NCI-H187 treated with DMSO at 0.1 percent for 48 hours (cell line): ENCODE measurements around the gene CLSTN3.
"Not testable (repeated sequence)": the region's sequence is repeated elsewhere in the genome, so short reads cannot be mapped to it uniquely, and the experiment has no call there.

ENCODE experiments used
- DNase-seq: peaks from one replicate; lab custom pipeline; 2025; lab: John Stamatoyannopoulos, UW

CLSTN3 gene

DNA sequence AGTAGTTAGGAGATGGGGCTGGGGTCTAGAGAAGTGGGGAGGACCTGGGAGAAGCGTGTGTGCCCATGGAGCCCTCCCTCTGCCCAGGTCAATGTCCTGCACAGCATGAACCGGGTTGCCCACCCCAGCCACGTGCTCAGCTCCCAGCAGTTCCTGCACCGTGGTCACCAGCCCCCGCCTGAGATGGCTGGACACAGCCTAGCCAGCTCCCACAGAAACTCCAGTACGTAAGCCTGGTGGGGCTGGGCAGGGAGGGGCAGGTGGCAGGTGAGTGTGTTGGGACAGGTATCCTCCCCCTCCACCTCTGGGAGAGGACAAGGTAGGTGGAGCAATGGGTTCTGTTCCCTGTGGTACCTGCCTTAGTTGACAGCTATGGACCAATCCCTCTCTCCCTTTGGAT is 20.7 kb downstream of the CLSTN3 start:
- no peak for DNase-seq

DNA sequence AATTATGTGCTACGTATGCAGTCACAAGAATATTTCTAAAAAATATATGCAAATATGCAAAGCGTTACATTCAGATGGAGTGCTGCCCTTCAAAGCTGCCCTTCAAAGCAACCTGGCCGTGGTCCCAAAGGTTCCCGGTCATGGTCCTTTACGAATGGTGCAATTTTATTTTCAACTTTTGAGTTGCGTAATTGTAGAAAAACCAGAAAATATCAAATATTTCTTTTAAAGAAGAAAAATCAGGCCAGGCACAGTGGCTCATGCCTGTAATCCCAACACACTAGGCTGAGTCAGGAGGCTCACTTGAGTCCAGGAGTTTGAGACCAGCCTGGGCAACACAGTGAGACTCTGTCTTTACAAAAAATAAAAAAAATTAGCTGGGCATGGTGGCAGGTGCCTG is 21.4 kb downstream of the CLSTN3 start:
- no peak for DNase-seq

DNA sequence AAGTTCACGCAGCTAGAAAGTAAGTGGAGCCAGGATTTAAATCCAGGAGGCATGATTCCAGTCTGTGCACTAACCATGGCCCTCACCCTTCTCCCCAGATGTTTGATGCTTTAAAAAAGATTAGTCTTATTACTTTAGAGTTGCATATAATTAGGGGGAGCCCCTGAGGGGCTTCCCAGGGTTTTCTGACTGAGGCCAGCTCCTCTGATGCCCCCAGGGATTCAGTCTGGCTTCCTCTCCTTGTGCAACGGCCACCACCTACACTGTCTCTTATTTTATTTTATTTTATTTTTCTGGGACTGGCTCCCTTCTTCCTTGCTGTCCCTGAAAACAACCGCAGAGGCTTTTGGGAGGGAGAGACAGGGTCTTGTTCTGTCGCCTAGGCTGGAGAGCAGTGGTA is 22.6 kb downstream of the CLSTN3 start:
- no peak for DNase-seq

DNA sequence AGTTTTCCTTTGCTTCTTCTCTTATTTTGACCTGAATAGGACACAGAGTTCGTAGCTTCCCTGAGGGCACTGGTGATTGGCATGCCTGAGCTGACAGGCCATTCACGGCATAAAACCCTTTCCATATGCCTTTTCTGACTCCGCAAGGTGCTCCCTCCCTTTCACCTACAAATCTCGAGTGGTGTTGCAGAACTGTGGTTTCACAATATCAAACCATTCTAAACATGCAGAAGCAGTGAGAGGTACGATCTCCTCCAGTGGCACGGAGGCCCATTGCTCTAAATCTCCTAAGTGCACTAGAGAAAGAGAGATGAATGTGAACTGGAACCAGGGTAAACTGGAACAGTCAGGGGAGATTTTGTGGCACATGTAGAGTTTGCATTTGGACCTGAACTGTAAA is 23.9 kb downstream of the CLSTN3 start:
- peak; percentile 17 for DNase-seq

DNA sequence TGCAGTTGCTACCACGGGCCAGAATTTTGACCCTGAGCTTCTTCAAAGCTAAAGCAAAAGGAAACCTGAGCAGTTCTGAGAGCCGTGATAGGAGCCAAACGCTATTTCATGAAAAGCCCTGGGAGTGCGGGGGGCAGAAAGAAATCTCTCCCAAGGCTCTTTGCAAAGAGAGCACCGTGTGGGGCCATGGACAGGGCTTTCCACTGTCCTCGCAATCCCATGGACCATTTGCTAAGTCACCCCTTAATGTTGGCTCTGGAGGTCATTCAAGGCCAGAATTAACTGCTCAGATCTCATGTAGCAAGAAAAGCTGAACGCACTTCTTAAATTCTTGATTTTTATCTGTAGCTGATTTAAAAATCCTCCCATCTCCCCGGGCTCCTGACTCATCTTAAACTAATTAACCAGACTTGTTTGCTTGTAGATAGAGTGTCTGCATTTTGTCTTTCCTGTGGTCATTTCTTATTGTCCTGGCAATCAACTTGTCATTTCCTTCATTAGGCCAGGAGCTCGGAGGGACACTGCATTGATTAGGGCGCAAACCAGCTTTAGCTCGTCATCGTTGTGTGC is 24.8 kb downstream of the CLSTN3 start:
- DNase-seq, result no peak

DNA sequence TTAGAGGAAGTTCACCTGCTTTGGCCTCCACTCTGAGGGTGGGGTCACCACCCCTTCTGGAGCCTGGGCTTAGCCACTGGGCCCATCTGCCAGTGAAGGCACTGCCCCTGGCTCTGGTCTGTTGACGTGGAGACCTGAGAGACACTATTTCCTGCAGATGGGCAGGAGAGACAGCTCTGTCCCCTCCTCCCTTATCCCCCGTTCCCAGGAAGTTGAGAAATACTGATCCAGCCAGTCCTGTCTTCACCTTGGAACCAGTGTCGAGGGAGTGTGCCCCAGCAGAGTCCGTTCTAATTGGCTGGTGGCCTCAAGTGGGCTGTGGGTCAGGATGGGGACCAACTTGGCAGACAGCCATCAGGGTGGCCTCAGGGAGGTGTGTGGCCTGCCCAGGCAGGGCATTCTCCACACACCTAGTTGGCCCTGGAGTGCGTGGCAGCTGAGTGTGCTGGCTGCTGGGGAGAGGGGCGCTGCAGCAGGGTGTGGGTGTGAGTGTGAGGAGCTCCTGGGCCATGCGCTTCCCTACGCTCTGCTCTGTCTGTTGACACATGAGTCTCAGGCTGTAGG is 25.4 kb downstream of the CLSTN3 start:
- peak; percentile 56 for DNase-seq

DNA sequence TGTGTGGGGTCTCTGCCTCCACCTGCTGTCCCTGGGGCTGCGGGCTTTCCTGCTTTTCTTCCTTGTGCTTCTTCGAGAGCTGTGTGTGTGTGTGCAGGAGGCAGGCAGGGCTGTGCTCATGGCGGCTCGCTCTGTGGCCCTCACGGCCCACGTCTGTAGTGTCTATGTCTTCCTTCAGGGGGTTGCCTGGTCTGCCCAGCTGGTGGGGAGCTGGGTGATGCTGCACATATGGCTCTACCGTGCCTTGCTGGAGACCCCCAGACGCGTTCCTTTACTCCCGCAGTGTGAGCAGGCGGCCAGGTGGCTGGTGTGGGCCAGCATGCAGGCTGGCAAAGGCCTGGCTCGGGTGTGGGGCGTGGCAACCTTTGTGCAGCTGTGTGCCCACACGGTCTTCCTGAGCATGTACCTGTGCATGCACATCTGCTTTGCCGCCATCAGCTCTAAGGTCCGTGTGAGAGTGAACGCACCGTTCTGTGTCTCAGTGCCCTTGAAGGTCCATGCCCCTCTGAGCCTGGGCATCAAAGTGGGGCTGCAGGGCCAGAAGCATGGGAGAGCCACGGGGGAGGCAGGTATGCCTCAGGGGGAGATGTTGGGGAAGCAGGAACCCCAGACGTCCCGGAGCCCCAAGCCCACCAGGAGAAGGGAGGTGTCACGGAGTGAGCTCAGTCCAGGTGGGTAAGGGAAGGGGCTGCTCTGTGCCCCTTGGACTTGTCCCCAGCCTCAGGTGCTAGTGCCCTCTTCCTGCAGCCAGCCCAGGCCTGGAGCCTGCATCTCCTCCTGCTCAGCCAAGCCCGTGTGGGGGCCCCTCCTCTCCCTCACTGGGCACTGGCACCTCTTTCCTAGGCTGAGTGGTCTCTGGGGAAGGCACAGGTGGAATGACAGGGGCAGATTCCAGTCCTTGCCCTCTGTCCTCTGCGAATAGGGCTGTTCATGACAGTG is 26.4 kb downstream of the CLSTN3 start:
- no peak for DNase-seq

DNA sequence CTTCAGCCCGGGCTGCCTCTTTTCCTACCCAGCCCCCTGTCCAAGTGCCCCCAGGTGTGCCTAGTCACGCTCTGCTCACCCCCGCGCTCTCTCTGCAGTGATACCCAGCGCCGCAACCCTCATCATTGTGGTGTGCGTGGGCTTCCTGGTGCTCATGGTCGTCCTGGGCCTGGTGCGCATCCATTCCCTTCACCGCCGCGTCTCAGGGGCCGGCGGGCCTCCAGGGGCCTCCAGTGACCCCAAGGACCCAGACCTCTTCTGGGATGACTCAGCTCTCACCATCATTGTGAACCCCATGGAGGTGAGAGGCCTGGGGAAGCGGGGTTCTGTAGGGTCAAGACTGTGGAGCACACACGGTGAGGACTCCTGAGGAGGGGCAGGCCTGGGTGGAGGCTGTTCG is 27.2 kb downstream of the CLSTN3 start:
- DNase-seq, result no peak

DNA sequence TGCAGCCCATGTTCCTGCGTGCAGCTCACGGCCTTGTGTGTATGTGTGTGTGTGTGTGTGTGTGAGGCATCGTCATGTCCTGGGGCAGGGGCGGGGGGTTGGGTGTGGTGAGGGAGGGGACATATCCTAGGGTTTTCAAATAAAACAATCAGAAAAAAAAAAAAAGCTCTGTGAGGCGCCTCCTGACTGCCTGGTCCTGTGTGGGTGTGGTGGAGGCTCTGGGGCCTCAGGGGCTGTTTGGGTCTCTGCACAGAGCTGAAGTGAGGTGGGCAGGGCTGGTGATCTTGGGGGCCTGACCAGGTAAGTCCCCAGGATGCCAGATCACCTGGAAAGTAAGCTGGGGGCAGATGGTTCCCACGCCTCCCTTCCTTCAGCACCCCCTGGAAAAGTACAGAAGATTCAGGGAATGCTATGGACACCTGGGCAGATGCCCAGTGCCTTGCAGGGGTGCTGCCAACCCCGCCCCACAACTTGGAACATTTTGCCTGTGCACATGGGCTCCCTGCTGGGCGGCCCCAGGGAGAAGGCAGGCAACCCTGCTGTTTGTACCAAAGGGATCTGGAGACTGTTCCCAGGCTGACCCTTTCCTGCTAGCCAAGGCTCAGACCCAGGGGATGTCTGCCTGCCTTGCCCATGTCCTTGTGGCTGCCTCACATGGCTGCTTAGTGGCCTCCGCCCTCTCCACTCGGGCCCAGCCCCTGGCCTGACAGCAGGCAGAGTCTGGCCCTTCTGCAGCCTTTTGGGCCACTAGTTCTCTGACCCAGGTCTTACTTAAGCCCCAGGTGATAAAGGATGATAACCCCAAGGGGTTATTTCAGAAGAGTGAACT is 28.8 kb downstream of the CLSTN3 start:
- no peak for DNase-seq

DNA sequence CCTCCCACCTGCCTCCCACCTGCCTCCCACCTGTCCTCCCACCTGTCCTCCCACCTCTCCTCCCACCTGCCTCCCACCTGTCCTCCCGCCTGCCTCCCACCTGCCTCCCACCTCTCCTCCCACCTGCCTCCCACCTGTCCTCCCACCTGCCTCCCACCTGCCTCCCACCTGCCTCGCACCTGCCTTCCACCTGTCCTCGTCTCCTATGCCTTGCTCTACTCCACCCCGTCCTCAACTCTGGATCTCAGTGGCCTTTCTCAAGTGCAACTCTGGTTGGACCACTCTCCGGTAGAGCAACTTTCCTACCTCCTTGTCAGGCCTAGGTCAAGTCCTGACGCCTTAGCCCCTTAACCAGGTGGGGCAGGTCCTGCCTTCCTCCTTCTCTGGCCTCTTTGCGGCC is 30.0 kb downstream of the CLSTN3 start:
- DNase-seq, result no peak

DNA sequence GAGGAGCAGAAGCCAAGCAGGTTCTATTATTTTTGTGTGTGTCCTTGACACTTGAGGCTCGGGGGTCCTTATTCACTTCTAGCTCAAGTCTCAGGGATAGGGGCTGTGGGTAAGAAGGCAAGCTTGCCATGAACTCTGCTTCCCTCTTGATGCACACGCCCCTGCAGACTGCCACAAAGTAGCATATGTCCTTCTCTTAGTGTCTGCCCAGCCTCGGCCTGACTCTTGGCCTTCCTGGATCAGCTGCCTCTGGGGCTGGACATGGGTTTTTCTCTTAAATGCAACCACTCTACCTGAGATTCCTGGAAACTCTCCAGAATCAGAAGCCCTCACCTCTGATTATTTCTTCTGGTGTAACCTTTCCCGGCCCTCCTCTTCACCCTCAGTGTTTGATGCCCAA is 31.2 kb downstream of the CLSTN3 start:
- no peak for DNase-seq

DNA sequence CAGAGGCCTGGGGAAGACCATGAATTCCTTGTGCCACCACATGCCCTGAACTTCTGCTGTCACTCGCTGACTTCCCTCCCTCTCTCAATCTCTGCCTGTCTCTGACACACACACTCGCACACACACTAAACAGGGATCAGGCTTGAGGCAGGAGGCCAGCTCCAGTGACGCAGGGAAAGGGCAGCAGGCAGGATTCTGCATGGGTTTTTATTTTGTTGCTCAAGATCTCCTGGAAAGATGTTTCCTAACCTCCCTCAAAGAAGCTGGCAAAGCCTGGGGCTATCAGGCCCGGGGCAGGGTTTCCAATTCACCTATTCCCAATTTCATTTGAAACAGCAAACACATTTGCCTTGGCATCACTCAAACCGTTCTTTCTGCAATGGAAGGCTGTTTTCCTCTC is 31.6 kb downstream of the CLSTN3 start:
- DNase-seq, result no peak

DNA sequence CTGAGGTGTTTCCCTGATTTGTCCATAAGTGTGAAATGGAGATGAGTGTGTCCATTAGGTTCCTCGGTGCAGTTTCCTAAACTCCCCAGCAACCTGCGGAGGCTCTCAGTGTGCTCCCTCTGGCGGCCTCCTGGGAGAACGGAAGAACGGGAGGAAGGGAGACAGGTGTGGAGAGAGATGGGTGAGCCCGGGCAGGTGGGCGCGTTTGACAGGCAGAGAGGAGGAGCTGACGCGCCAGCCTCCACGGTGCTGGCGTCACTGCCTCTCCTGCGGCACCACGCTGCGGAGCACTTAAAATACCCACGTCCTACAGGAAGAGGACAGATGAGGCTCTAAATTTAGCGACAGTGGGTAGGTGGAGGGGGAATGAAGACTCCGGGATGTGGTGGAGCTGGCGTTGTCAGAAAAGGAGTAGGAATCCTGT is 32.5 kb downstream of the CLSTN3 start:
- DNase-seq, result peak; percentile 56

DNA sequence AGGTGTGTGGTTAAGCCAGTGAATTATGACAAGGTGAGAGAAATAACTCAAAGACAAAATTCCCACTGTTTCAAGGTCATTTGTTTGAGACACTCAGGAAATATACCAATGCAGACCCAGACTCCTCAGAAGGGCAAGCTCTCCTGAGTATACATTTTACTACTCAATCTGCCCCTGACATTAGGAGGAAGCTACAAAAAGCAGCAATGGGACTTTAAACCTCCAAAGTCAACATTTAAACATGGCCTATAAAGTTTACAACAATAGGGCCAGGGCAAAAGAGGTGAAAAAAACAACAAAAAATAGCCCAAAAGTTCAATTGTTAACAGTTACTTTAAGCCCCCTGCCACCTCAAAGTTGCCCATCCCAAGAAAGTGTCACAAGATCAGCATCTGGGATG is 39.8 kb downstream of the CLSTN3 start:
- no peak for DNase-seq

DNA sequence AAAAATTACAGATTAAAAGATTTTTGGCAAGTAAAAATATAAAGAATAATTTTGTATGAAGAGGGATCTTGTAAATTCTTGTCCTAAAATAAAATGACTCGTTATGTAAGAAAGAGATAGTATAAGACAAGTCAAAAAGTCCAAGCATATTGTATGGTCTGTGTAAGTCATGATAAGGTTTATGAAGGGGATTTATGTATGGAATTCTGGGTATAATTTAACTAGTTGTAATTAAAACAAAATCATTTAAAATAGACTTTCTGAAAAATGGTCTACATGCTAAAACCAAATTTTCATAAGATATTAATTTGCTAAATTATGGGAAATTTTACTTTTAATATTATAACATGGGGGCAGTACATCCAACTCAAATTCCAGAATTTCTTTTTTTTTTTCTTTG is 41.7 kb downstream of the CLSTN3 start:
- DNase-seq, result no peak

DNA sequence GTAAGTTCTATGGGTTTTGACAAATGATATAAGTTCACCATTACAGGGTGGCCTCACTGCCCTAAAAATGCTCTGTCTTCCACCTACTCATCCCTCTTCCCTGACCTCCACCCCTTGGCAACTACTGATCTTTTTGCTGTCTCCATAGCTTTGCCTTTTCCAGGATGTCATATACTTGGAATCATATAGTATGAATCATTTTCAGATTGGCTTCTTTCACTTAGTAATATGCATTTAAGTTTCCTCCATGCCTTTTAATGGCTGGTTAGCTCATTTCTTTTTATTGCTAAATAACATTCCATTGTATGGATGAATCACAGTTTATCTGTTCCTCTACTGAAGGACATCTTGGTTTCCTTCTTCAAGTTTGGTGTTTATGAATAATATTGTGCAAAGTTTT is 45.3 kb downstream of the CLSTN3 start:
- no peak for DNase-seq

DNA sequence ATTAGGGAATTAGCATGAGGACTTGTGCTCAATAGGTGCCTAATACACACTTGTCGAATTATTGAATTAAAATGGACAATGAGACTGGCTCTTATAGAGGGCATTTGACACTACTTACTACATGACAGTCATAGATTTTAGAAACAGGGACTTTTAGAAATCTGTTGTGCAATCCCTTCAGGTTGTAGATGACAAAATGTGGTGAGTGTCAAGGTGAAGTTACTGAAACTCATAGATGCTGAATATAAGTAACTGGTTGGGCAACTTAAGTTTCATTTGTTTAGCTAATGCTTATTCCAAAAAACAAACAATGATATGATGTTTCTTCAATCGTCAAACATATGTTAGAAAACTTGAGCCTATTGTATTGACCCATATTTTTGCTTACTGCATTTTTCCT is 46.4 kb downstream of the CLSTN3 start:
- no peak for DNase-seq

DNA sequence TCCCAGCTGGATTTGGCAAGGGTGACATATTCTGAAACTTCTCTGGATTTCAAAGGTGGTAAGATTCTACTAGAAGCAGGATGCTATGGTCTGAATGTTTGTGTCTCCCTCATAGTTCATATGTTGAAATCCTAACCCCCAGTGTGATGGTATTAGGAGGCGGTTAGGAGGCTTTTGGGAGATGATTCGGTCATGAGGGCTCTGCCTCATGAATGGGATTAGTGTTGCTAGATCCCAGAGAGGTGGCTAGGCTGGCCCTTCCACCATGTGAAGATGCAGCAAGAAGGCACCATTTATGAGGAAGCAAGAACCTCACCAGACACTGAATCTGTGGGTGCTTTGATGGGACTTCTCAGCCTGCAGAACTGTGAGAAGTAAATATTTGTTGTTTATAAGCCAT is 48.3 kb downstream of the CLSTN3 start:
- DNase-seq, result no peak

DNA sequence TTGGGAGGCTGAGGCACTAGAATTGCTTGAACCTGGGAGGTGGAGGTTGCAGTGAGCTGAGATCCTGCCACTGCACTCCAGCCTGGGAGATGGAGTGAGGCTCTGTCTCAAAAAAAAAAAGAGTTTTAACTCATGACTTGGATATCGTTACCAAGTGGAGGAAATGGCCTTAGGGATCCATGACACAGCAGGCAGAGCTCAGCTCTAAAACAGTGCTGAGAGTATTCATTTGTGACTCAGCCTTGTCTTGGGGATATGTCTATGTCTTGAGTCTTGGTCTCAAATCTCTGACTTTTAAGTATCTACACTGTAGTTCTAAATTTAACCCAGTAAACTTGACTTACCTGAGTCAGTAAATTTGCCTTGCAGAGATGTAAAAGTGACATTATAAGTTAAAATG is 50.5 kb downstream of the CLSTN3 start:
- DNase-seq, result no peak

DNA sequence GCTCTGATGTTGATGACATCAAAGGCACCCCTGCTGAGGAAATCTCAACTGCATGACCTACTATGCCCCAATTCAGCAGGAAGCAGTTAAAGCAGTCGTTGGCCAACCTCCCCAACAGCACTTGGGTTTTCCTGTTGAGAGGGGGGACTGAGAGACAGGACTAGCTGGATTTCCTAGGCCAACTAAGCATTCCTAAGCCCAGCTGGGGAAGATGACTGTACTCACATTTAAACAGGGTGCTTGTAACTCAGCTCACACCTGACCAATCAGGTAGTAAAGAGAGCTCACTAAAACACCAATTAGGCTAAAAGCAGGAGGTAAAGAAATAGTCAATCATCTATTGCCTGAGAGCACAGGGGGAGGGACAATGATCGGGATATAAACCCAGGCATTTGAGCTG is 55.9 kb downstream of the CLSTN3 start:
- DNase-seq, result not testable (repeated sequence)

DNA sequence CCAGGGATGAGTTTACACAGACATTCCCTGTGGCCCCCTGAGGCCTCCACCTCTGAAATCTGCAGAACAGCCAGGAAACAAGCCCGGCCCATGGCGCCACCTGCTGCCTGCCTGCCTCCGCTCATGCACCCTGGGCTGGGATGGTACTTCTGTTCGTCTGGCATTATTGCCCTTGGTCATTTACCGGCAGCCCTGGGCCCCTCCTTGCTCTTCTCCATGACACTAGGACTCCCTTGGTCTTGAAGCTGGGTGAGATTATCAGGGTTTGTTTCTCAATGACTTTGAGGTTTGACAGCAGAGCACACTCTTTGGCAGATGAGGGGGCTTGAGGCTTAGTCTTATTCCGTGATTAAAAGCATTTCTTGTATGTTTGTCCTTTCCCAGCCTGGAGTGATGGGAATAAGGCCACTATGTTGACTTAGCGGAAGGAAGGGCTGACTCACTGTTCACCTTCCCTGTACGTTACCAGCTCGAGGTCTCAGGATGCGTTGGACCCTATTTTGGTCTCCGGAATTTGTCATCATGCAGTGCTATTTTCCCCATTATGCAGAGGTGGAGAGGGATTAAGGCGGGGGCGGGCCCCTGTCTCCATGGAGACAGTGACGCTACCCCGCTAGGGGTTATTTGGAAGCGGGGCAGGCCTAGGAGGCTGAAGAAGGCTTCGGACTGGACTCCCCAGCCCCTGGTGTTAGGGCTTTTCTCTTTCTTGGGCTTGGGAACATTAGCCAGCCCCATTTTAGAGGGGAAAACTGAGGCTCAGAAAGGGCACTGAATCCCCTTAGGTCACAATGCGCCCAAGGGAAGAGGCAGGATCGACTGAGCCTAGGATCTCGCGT is 58.6 kb downstream of the CLSTN3 start:
- DNase-seq, result peak; percentile 7
